Measurements from ENCODE around the gene ANKRD50. TPM values are rescaled to one million over a fixed set of nuclear protein-coding genes. Genes with fewer than 3 reads are reported as not detected.
A peak's percentile ranks its signal among the peaks of the same experiment; 100 is the strongest.

Gene ANKRD50
- total and polyA plus RNA-seq, 2 of the 13 experiments (the other 11 are each of a cell fraction or from before 2014, with no cell fraction given) = 2.4 to 4.4 TPM

DNA sequence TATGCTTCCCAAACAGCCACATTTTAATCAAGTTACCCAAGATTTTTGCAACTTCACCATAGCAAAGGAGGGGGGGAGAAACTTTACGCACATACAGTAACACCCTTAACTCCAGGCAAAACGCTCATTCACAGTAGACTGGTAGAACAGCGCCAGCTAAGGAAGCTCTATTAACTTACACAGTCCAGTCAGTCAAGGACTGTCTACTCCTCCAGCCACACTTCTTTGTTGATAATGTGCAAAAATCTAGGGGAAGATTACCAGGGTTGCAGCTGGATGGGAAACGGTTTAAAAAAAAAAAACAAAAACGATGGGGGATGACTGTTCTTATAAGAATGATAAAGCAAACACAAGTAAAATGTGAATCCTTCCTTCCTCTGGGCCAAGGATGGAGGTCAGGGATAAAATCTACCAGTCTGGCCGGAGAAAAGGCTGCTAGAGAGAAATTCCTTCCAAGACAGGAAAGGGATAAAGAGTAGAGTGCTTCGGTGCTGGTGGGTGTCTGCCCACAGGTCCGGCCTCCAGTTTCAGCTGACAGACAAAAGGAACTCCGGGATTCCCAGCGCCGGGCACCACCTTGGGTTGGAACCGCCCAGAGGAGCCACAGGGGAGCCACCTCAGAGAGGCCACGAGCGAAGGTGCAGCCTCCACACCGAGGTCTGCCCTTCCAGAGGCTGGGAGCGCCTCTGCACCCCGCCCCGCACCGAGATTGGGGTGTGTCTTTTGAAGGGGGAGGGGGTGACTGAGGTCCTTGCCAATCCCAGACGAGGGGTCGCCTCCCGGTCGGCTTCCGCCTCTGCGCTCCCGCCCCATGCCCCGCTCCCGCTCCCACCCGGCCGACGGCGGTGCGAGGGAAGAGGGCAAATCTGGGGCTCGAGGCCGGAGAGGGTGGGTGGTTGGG lies 811 bp downstream of the ANKRD50 start (continued):
- TF ChIP-seq ZNF570 (CRISPR knock-in tag; IDR thresholded peaks at IDR 0.05; ENCODE audit: borderline replicate concordance) (no peak), ZNF136 (CRISPR knock-in tag; IDR thresholded peaks at IDR 0.05; ENCODE audit: low read depth) (no peak), ZNF761 (CRISPR knock-in tag; conservative IDR thresholded peaks at IDR 0.05) (no peak), FOSL1 (CRISPR knock-in tag; IDR thresholded peaks at IDR 0.05; ENCODE audit: borderline replicate concordance) (no peak), ZSCAN30 (CRISPR knock-in tag; IDR thresholded peaks at IDR 0.05) (no peak), ZSCAN31 (CRISPR knock-in tag; IDR thresholded peaks at IDR 0.05; ENCODE audit: low read depth) (no peak), REL (CRISPR knock-in tag; conservative IDR thresholded peaks at IDR 0.05) (no peak), ZZZ3 (CRISPR knock-in tag; IDR thresholded peaks at IDR 0.05; ENCODE audit: borderline replicate concordance) (no peak), HHEX (CRISPR knock-in tag; IDR thresholded peaks at IDR 0.05) (no peak), SRF (IDR thresholded peaks at IDR 0.05; ENCODE audit: low read depth, low read length) (no peak), TCF7L2 (IDR thresholded peaks at IDR 0.05; ENCODE audit: low read depth, low read length) (no peak), ZNF569 (CRISPR knock-in tag; IDR thresholded peaks at IDR 0.05; ENCODE audit: borderline replicate concordance) (no peak), TMF1 (CRISPR knock-in tag; IDR thresholded peaks at IDR 0.05; ENCODE audit: low read depth) (0 out of 2 replicates have a peak, but pooled peaks have one; percentile 36), HMG20B (CRISPR knock-in tag; conservative IDR thresholded peaks at IDR 0.05) (no peak), HNRNPLL (IDR thresholded peaks at IDR 0.05; ENCODE audit: low read depth, low read length, poor library complexity, severe bottlenecking) (peak; percentile 66)
- TF ChIP-seq, protein P1, sequence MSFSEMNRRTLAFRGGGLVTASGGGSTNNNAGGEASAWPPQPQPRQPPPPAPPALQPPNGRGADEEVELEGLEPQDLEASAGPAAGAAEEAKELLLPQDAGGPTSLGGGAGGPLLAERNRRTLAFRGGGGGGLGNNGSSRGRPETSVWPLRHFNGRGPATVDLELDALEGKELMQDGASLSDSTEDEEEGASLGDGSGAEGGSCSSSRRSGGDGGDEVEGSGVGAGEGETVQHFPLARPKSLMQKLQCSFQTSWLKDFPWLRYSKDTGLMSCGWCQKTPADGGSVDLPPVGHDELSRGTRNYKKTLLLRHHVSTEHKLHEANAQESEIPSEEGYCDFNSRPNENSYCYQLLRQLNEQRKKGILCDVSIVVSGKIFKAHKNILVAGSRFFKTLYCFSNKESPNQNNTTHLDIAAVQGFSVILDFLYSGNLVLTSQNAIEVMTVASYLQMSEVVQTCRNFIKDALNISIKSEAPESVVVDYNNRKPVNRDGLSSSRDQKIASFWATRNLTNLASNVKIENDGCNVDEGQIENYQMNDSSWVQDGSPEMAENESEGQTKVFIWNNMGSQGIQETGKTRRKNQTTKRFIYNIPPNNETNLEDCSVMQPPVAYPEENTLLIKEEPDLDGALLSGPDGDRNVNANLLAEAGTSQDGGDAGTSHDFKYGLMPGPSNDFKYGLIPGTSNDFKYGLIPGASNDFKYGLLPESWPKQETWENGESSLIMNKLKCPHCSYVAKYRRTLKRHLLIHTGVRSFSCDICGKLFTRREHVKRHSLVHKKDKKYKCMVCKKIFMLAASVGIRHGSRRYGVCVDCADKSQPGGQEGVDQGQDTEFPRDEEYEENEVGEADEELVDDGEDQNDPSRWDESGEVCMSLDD (CRISPR knock-in tag; IDR thresholded peaks at IDR 0.05; ENCODE audit: borderline replicate concordance) = no peak
- TF ChIP-seq, protein P2, sequence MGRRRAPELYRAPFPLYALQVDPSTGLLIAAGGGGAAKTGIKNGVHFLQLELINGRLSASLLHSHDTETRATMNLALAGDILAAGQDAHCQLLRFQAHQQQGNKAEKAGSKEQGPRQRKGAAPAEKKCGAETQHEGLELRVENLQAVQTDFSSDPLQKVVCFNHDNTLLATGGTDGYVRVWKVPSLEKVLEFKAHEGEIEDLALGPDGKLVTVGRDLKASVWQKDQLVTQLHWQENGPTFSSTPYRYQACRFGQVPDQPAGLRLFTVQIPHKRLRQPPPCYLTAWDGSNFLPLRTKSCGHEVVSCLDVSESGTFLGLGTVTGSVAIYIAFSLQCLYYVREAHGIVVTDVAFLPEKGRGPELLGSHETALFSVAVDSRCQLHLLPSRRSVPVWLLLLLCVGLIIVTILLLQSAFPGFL (CRISPR knock-in tag; IDR thresholded peaks at IDR 0.05) = no peak
- TF ChIP-seq, protein P3, sequence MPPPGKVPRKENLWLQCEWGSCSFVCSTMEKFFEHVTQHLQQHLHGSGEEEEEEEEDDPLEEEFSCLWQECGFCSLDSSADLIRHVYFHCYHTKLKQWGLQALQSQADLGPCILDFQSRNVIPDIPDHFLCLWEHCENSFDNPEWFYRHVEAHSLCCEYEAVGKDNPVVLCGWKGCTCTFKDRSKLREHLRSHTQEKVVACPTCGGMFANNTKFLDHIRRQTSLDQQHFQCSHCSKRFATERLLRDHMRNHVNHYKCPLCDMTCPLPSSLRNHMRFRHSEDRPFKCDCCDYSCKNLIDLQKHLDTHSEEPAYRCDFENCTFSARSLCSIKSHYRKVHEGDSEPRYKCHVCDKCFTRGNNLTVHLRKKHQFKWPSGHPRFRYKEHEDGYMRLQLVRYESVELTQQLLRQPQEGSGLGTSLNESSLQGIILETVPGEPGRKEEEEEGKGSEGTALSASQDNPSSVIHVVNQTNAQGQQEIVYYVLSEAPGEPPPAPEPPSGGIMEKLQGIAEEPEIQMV (CRISPR knock-in tag; IDR thresholded peaks at IDR 0.05; ENCODE audit: low read depth) = no peak
- TF ChIP-seq, protein P4, sequence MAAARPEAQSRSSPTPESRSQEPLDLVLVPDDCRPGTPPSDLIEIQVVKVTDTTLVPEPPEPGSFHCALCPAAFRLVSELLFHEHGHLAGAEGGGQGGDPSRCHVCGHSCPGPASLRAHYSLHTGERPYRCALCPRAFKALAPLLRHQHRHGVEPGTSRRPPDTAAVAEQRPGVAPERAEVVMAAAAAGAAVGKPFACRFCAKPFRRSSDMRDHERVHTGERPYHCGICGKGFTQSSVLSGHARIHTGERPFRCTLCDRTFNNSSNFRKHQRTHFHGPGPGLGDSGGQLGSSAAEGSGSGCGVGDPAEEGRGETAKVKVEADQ (CRISPR knock-in tag; IDR thresholded peaks at IDR 0.05; ENCODE audit: borderline replicate concordance) = no peak
- TF ChIP-seq, protein P5, sequence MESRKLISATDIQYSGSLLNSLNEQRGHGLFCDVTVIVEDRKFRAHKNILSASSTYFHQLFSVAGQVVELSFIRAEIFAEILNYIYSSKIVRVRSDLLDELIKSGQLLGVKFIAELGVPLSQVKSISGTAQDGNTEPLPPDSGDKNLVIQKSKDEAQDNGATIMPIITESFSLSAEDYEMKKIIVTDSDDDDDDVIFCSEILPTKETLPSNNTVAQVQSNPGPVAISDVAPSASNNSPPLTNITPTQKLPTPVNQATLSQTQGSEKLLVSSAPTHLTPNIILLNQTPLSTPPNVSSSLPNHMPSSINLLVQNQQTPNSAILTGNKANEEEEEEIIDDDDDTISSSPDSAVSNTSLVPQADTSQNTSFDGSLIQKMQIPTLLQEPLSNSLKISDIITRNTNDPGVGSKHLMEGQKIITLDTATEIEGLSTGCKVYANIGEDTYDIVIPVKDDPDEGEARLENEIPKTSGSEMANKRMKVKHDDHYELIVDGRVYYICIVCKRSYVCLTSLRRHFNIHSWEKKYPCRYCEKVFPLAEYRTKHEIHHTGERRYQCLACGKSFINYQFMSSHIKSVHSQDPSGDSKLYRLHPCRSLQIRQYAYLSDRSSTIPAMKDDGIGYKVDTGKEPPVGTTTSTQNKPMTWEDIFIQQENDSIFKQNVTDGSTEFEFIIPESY (CRISPR knock-in tag; IDR thresholded peaks at IDR 0.05) = no peak
